Endodermal cell (in vitro differentiated cells): ENCODE measurements around the gene CREB3L2. TPM values are rescaled to one million over a fixed set of nuclear protein-coding genes. Genes with fewer than 3 reads are reported as not detected.

ENCODE experiments used
- DNase-seq: peaks from one replicate; pipeline ENCODE4 v3.0.0-alpha.2; 2017
- H3K27ac ChIP-seq: 2 replicates; pipeline ENCODE4 v1.5.1; 2013; ENCODE audit warnings: mild to moderate bottlenecking, low read depth, low read length, moderate library complexity
- H3K27me3 ChIP-seq: 2 replicates; pipeline ENCODE4 v1.6.1; 2013; ENCODE audit warnings: mild to moderate bottlenecking, low read length, moderate library complexity; ENCODE audit not compliant: insufficient read depth, control insufficient read depth, poor library complexity, severe bottlenecking
- H3K36me3 ChIP-seq: 2 replicates; pipeline ENCODE4 v1.7.0; 2013; ENCODE audit warnings: mild to moderate bottlenecking, low read length, moderate library complexity; ENCODE audit not compliant: control insufficient read depth, insufficient read depth
- H3K4me1 ChIP-seq: one replicate; pipeline ENCODE4 v1.7.0; 2013; ENCODE audit warnings: low read length; ENCODE audit not compliant: control insufficient read depth, insufficient read depth
- H3K4me3 ChIP-seq: 2 replicates; pipeline ENCODE4 v1.5.1; 2013; ENCODE audit warnings: mild to moderate bottlenecking, low read length, moderate library complexity
- H3K9ac ChIP-seq: 2 replicates; pipeline ENCODE4 v1.6.1; 2013; ENCODE audit warnings: mild to moderate bottlenecking, low read length, moderate library complexity; ENCODE audit not compliant: poor library complexity, severe bottlenecking; ENCODE audit errors: extremely low read depth
- H3K9me3 ChIP-seq: 2 replicates; pipeline ENCODE4 v1.6.1; 2013; ENCODE audit warnings: mild to moderate bottlenecking, low read length, moderate library complexity; ENCODE audit not compliant: control insufficient read depth
- H3K27ac Mint-ChIP-seq: 2 replicates; pipeline ENCODE4 v1.8.0; 2020; ENCODE audit warnings: mixed read lengths
- H3K27me3 Mint-ChIP-seq: 2 replicates; pipeline ENCODE4 v1.8.0; 2021; ENCODE audit warnings: mild to moderate bottlenecking, mixed read lengths; ENCODE audit not compliant: insufficient read depth
- H3K36me3 Mint-ChIP-seq: 2 replicates; pipeline ENCODE4 v1.8.0; 2020; ENCODE audit warnings: low read depth, mixed read lengths
- H3K4me1 Mint-ChIP-seq: 2 replicates; pipeline ENCODE4 v1.8.0; 2020; ENCODE audit warnings: mixed read lengths
- H3K4me3 Mint-ChIP-seq: 2 replicates; pipeline ENCODE4 v1.8.0; 2020; ENCODE audit warnings: mild to moderate bottlenecking, moderate library complexity, mixed read lengths
- H3K9me3 Mint-ChIP-seq: 2 replicates; pipeline ENCODE4 v1.8.0; 2020; ENCODE audit warnings: mild to moderate bottlenecking, mixed read lengths
- CTCF ChIP-seq: fragments of 200-600 bp; sonication (generic); conservative IDR thresholded peaks from 2 replicates; pipeline ENCODE4 v1.5.0; 2021; ENCODE audit warnings: antibody characterized with exemption, mild to moderate bottlenecking
- WGBS, 2 experiments: methylation state at CpG; one replicate each; pipeline versions ENCODE4 v1.1.5 to v1.1.7; 2013; ENCODE audit warnings: missing lambda C conversion rate in 2 of 2, mixed read lengths in 1 of 2; ENCODE audit not compliant: insufficient coverage in 1 of 2, insufficient read length in 1 of 2; 5-methylcytosine and 5-hydroxymethylcytosine counted together
- total RNA-seq, 2 donors: library from RNA; stranded (reverse); fragmentation: NEBNext Ultra II Directional in 1 of 2; extraction: Animal tissue kit (Norgen Biotek cat#: 25700) in 1 of 2; gene quantifications; 2 replicates in 1 of 2; 3 replicates in 1 of 2; pipeline ENCODE4 v1.2.1, GENCODE V29; 2021

CREB3L2 gene
- total RNA-seq, 2 donors from 2014 or later = 48.2 to 80.2 TPM

GRCh38 chr7:137987563-137987962, 14.3 kb downstream of the CREB3L2 start:
- peaks cover 3% of the 10 kb centered on the region for H3K9me3 Mint-ChIP-seq
- peaks cover 25% of the 10 kb centered on the region for H3K36me3 Mint-ChIP-seq
- Histone ChIP-seq H3K9me3 (peaks cover 9% of the 10 kb centered on the region), H3K27ac (no peak overlapping the region), H3K4me3 (no peak overlapping the region), H3K4me1 (no peaks in the 10 kb centered on the region), H3K9ac (no peak overlapping the region), H3K36me3 (peaks cover 25% of the 10 kb centered on the region), H3K27me3 (no peaks in the 10 kb centered on the region)
- no peak for TF ChIP-seq CTCF
- H3K27me3 Mint-ChIP-seq = no peaks in the 10 kb centered on the region
- WGBS, 2 experiments = 90 to 94% methylated on average over 3 to 5 of the region's 5 CpGs
- no peak for DNase-seq
- H3K4me3 Mint-ChIP-seq = no peak overlapping the region
- H3K27ac Mint-ChIP-seq = no peak overlapping the region
- H3K4me1 Mint-ChIP-seq = peaks cover 43% of the 10 kb centered on the region

GRCh38 chr7:137987018-137987349, 14.9 kb downstream of the CREB3L2 start:
- Histone ChIP-seq H3K27ac (no peak overlapping the region), H3K36me3 (peaks cover 31% of the 10 kb centered on the region), H3K4me1 (no peaks in the 10 kb centered on the region), H3K9me3 (peaks cover 14% of the 10 kb centered on the region), H3K9ac (no peak overlapping the region), H3K27me3 (no peaks in the 10 kb centered on the region), H3K4me3 (no peak overlapping the region)
- peaks cover 26% of the 10 kb centered on the region for H3K36me3 Mint-ChIP-seq
- no peak for TF ChIP-seq CTCF
- no peaks in the 10 kb centered on the region for H3K27me3 Mint-ChIP-seq
- H3K27ac Mint-ChIP-seq = peak overlapping the region; percentile 19
- no peak overlapping the region for H3K4me3 Mint-ChIP-seq
- peaks cover 5% of the 10 kb centered on the region for H3K9me3 Mint-ChIP-seq
- peaks cover 38% of the 10 kb centered on the region for H3K4me1 Mint-ChIP-seq
- WGBS, 2 experiments = 86 to 92% methylated on average over 1 to 3 of the region's 3 CpGs
- no peak for DNase-seq

- Mint-ChIP-seq H3K4me1 (peaks cover 36% of the 10 kb centered on the region), H3K36me3 (peaks cover 23% of the 10 kb centered on the region), H3K4me3 (no peak overlapping the region), H3K27ac (peak overlapping the region; percentile 19), H3K27me3 (no peaks in the 10 kb centered on the region), H3K9me3 (peaks cover 5% of the 10 kb centered on the region)
- TF ChIP-seq CTCF = no peak
- Histone ChIP-seq H3K27ac (no peak overlapping the region), H3K4me3 (no peak overlapping the region), H3K36me3 (peaks cover 34% of the 10 kb centered on the region), H3K9me3 (peaks cover 14% of the 10 kb centered on the region), H3K27me3 (no peaks in the 10 kb centered on the region), H3K4me1 (no peaks in the 10 kb centered on the region), H3K9ac (no peak overlapping the region)
- DNase-seq = no peak
- 92 to 94% methylated on average over 10 to 14 of the region's 14 CpGs for WGBS, 2 experiments
These were observed 15.5 kb downstream of the CREB3L2 start for GRCh38 chr7:137986252-137987017.
